Adrenal gland (tissue), 12 donors: ENCODE data around the gene MCRIP1. TPM values are rescaled to one million over a fixed set of nuclear protein-coding genes. Genes with fewer than 3 reads are reported as not detected.

Experiments
- DNase-seq, 7 donors: peaks; one replicate each; pipeline ENCODE4 v3.0.0-alpha.2; 2019 to 2020
- H3K27ac ChIP-seq, 5 donors: fragments of 200-600 bp; sonication (generic) in 4 of 5; 1 replicate in 3 of 5; 2 replicates in 2 of 5; pipeline versions ENCODE4 v1.5.1 to v1.8.0; 2016 to 2020; ENCODE audit warnings: mild to moderate bottlenecking in 1 of 5
- H3K27me3 ChIP-seq: fragments of 200-600 bp; 2 replicates; pipeline ENCODE4 v1.8.0; 2021
- H3K36me3 ChIP-seq, 2 donors: fragments of 200-600 bp; replicated peaks in 1 of 2; 1 replicate in 1 of 2; 2 replicates in 1 of 2; pipeline versions ENCODE4 v1.5.1 to v1.8.0; 2018 to 2022
- H3K4me1 ChIP-seq, 2 donors: fragments of 200-600 bp; replicated peaks in 1 of 2; 1 replicate in 1 of 2; 2 replicates in 1 of 2; pipeline versions ENCODE4 v1.5.1 to v1.8.0; 2018 to 2021
- H3K4me3 ChIP-seq, 4 donors: fragments of 200-600 bp; sonication (generic) in 3 of 4; one replicate each; pipeline ENCODE4 v1.5.1; 2016 to 2018
- H3K9me3 ChIP-seq, 3 donors: fragments of 200-600 bp; sonication (generic) in 1 of 3; replicated peaks in 1 of 3; 1 replicate in 2 of 3; 2 replicates in 1 of 3; pipeline versions ENCODE4 v1.5.1 to v1.8.0; 2016 to 2021
- POLR2A ChIP-seq, 2 donors: fragments of 450-650 bp; IDR thresholded peaks; one replicate each; pipeline ENCODE4 v1.6.1; 2017; ENCODE audit warnings: antibody characterized with exemption in 2 of 2, mild to moderate bottlenecking in 2 of 2, moderate library complexity in 1 of 2
- WGBS, 4 donors: extraction: QIAGEN DNeasy Blood & Tissue Kit in 2 of 4; methylation state at CpG; one replicate each; pipeline versions ENCODE4 v1.1.5 to v1.1.7; 2013 to 2017; 5-methylcytosine and 5-hydroxymethylcytosine counted together
- intact Hi-C, 2 donors: fragments of 100-400 bp; cut with DNase I; formaldehyde crosslinking; loops; one replicate each; pipeline versions ENCODE4 v1.14.1 to v1.15.0; 2022 to 2023
- polyA plus RNA-seq, 3 donors: library from polyadenylated mRNA; stranded (reverse); fragments of 200-250 nt in 2 of 3; fragments of 350-450 nt in 1 of 3; fragmentation: Illumina TruSeq in 1 of 3; extraction: RNeasy Lipid Tissue Mini Kit (QIAGEN cat#74804) in 1 of 3; gene quantifications; one replicate each; pipeline ENCODE4 v1.2.3, GENCODE V29; 2013 to 2014
- total RNA-seq, 9 donors: library from RNA; depleted of rRNA in 4 of 9; stranded (reverse); fragments of >200 nt in 4 of 9; fragments of 120-200 nt in 1 of 9; fragmentation: NEBNext Ultra II Directional in 1 of 9; extraction: Animal tissue kit (Norgen Biotek cat#: 25700) in 1 of 9; gene quantifications; one replicate each; pipeline versions ENCODE4 v1.1.0 to v1.2.4, GENCODE V29; 2013 to 2023
- TF ChIP-seq, protein P1 (sequence below), 6 experiments: fragments of 450-650 bp in 4 of 6; fragments of 200-600 bp in 2 of 6; sonication (generic) in 1 of 6; IDR thresholded peaks; 1 replicate in 5 of 6; 2 replicates in 1 of 6; pipeline versions ENCODE4 v1.5.1 to v1.8.0; 2016 to 2021; ENCODE audit warnings: antibody characterized with exemption in 6 of 6, mild to moderate bottlenecking in 2 of 6, moderate library complexity in 1 of 6
- donor health status: healthy with polysubstance abuse.
- donor health status: Bipolar disorder and iron deficiency.
- donor health status: DM: yes; HTN: yes; CAD: no.
- donor health status: DM: no; HTN: no; CAD: no.
- donor health status: DM: no; HTN: no; CAD: no.
- donor health status: DM: yes; HTN: yes; CAD: no.

MCRIP1 gene
- total and polyA plus RNA-seq, 12 donors = 5.0 to 248 (median 82.6) TPM

- no peaks in the 10 kb centered on the region for H3K9me3 ChIP-seq
- intact Hi-C loops = no loop called here
- peaks cover 25 to 47% of the 10 kb centered on the region in 2 donors for H3K4me1 ChIP-seq
Measured at GRCh38 chr17:81867991-81868673, 35.0 kb upstream of the MCRIP1 start.

GRCh38 chr17:81867170-81867990 is 34.3 kb upstream of the MCRIP1 start:
- Histone ChIP-seq H3K4me3 (no peak overlapping the region), H3K9me3 (no peaks in the 10 kb centered on the region), H3K27me3 (no peaks in the 10 kb centered on the region), H3K4me1 (peaks cover 24 to 48% of the 10 kb centered on the region in 2 donors), H3K36me3 (peaks cover 0 to 25% of the 10 kb centered on the region in 2 donors), H3K27ac (peak overlapping the region; percentile 47 to 100 (median 92))
- peak in 6 of 7 donors; percentile 74 to 87 (median 80) for DNase-seq
- peak; percentile 27 to 50 for TF ChIP-seq POLR2A (IDR thresholded peaks at IDR 0.05)
- TF ChIP-seq, protein P1, sequence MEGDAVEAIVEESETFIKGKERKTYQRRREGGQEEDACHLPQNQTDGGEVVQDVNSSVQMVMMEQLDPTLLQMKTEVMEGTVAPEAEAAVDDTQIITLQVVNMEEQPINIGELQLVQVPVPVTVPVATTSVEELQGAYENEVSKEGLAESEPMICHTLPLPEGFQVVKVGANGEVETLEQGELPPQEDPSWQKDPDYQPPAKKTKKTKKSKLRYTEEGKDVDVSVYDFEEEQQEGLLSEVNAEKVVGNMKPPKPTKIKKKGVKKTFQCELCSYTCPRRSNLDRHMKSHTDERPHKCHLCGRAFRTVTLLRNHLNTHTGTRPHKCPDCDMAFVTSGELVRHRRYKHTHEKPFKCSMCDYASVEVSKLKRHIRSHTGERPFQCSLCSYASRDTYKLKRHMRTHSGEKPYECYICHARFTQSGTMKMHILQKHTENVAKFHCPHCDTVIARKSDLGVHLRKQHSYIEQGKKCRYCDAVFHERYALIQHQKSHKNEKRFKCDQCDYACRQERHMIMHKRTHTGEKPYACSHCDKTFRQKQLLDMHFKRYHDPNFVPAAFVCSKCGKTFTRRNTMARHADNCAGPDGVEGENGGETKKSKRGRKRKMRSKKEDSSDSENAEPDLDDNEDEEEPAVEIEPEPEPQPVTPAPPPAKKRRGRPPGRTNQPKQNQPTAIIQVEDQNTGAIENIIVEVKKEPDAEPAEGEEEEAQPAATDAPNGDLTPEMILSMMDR (IDR thresholded peaks at IDR 0.05) = no peak
- intact Hi-C loops = no loop called here
- WGBS, 4 donors = 18 to 29% (median 24%) methylated on average over 6 to 23 of the region's 23 CpGs

More at GRCh38 chr17:81867991-81868673, 35.0 kb upstream of the MCRIP1 start:
- TF ChIP-seq POLR2A (IDR thresholded peaks at IDR 0.05) = no peak
- TF ChIP-seq, protein P1 (IDR thresholded peaks at IDR 0.05) = no peak
- DNase-seq = peak in 1 of 7 donors; percentile 57
- Histone ChIP-seq H3K4me3 (no peak overlapping the region), H3K27me3 (no peaks in the 10 kb centered on the region), H3K27ac (peak overlapping the region; percentile 47 to 100 (median 92)), H3K36me3 (peaks cover 0 to 25% of the 10 kb centered on the region in 2 donors)
- 56 to 69% (median 57%) methylated on average over 8 to 28 of the region's 28 CpGs; no CpG with 5 or more reads in 1 of the 4 donors for WGBS, 4 donors

DNA sequence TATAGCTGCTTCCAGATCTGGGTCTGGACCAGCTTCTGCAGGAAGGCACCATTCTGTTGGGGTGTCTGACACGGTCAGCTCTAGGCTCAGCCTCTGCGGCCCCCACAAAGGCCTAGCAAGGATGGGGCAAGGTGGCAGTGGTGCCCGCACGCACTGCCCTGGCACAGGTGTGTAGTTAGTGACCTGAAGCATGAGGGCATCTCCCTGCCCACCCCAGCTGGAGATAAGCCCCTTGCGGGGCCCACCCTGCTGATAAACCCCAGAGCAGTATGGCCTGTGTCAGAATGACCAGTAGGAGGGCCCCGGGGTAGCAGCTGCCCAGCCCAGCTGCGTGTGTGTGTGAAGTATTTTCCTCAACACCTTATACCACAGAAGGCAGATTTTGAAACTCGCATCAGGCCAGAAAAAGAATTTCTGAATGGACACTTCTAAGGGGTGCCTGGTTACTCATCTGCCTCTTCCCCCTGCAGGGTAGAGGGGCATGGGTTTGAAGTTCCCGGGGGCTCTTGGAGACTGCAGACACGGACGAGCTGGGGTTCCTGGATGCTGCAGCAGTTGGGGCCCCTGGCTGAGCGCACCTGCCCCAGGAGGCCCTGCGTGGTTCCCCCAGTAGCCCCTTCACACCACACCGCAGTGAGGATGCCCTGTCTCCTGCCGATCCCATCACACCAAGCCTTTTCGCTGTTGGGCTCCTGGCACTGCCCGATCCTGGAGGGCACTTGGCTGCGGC is 33.5 kb upstream of the MCRIP1 start:
- Histone ChIP-seq H3K9me3 (no peaks in the 10 kb centered on the region), H3K27me3 (no peaks in the 10 kb centered on the region), H3K4me1 (peaks cover 26 to 50% of the 10 kb centered on the region in 2 donors), H3K4me3 (no peak overlapping the region), H3K27ac (peak overlapping the region in 4 of 5 donors; percentile 86 to 100 (median 96)), H3K36me3 (peaks cover 0 to 25% of the 10 kb centered on the region in 2 donors)
- DNase-seq = peak in 1 of 7 donors; percentile 40
- intact Hi-C loops = no loop called here
- WGBS, 4 donors = 58 to 81% (median 65%) methylated on average over 11 to 18 of the region's 18 CpGs
- no peak for TF ChIP-seq POLR2A (IDR thresholded peaks at IDR 0.05)
- TF ChIP-seq, protein P1 (IDR thresholded peaks at IDR 0.05) = no peak
